ENCODE data around the gene ATP9A.
"Not testable (repeated sequence)": the region's sequence is repeated elsewhere in the genome, so short reads cannot be mapped to it uniquely, and the experiment has no call there.

ATP9A gene

GRCh38 chr20:51687108-51687507 lies 81.1 kb downstream of the ATP9A start:
- DNase-seq = no peak

- DNase-seq = not testable (repeated sequence)
Observed at GRCh38 chr20:51685494-51685893, 82.7 kb downstream of the ATP9A start.

GRCh38 chr20:51680067-51680749 lies 88.0 kb downstream of the ATP9A start:
- DNase-seq = no peak

- DNase-seq = no peak
Observed at GRCh38 chr20:51679254-51679921, 88.8 kb downstream of the ATP9A start.

GRCh38 chr20:51678026-51678697 lies 90.0 kb downstream of the ATP9A start:
- no peak for DNase-seq

GRCh38 chr20:51668947-51669346 lies 99.2 kb downstream of the ATP9A start:
- no peak for DNase-seq

GRCh38 chr20:51668515-51668914 lies 99.7 kb downstream of the ATP9A start:
- DNase-seq = no peak

- no peak for DNase-seq
Observed at GRCh38 chr20:51667491-51667890, 100.7 kb downstream of the ATP9A start.

- DNase-seq = no peak
Observed at GRCh38 chr20:51667002-51667408, 101.2 kb downstream of the ATP9A start.

- DNase-seq = no peak
Observed at GRCh38 chr20:51666126-51666525, 102.1 kb downstream of the ATP9A start.

- no peak for DNase-seq
Observed at GRCh38 chr20:51665543-51666118, 102.6 kb downstream of the ATP9A start.

GRCh38 chr20:51661609-51662178 lies 106.5 kb downstream of the ATP9A start:
- no peak for DNase-seq

- DNase-seq = no peak
Observed at GRCh38 chr20:51660672-51661608, 107.2 kb downstream of the ATP9A start.

GRCh38 chr20:51659491-51660050 lies 108.6 kb downstream of the ATP9A start:
- no peak for DNase-seq

GRCh38 chr20:51656726-51657260 lies 111.4 kb downstream of the ATP9A start:
- no peak for DNase-seq

- DNase-seq = not testable (repeated sequence)
Observed at GRCh38 chr20:51656089-51656488, 112.1 kb downstream of the ATP9A start.

- DNase-seq = no peak
Observed at GRCh38 chr20:51654495-51654894, 113.7 kb downstream of the ATP9A start.

- DNase-seq = no peak
Observed at GRCh38 chr20:51654060-51654459, 114.1 kb downstream of the ATP9A start.

GRCh38 chr20:51653226-51653625 lies 115.0 kb downstream of the ATP9A start:
- DNase-seq = no peak

- no peak for DNase-seq
Observed at GRCh38 chr20:51651921-51652549, 116.2 kb downstream of the ATP9A start.

GRCh38 chr20:51650685-51651134 lies 117.5 kb downstream of the ATP9A start:
- DNase-seq = no peak

Data from SIG-M5 (cell line).